ENCODE results near the gene NT5C3A.

The NT5C3A gene

DNA sequence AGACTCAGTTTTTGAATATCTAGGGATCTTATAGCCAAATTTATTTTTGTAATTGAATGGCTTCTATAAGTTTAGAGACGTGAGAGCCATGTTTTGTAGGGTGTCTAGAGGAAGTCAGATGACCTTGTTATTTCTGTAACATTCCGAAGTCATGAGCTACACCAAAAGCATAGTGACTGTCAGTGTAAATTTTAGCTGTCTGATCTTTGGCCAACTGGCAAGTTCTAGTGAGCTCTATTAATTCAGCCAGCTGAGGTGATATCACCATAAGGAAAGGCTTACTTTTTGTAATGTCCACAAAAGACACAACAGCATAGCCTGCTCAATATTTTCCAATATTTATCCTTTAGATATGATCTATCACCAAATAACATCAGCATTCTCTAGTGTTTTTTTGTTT lies 9.9 kb upstream of the NT5C3A start:
- Mint-ChIP-seq H3K36me3 (ENCODE audit: low read depth) (no peaks in the 10 kb centered on the region), H3K27ac (no peak overlapping the region), H3K4me3 (no peak overlapping the region), H3K4me1 (no peaks in the 10 kb centered on the region), H3K27me3 (ENCODE audit: low read depth, poor library complexity) (peaks cover 6% of the 10 kb centered on the region), H3K9me3 (peaks cover 45% of the 10 kb centered on the region)
- TF ChIP-seq, protein P1, sequence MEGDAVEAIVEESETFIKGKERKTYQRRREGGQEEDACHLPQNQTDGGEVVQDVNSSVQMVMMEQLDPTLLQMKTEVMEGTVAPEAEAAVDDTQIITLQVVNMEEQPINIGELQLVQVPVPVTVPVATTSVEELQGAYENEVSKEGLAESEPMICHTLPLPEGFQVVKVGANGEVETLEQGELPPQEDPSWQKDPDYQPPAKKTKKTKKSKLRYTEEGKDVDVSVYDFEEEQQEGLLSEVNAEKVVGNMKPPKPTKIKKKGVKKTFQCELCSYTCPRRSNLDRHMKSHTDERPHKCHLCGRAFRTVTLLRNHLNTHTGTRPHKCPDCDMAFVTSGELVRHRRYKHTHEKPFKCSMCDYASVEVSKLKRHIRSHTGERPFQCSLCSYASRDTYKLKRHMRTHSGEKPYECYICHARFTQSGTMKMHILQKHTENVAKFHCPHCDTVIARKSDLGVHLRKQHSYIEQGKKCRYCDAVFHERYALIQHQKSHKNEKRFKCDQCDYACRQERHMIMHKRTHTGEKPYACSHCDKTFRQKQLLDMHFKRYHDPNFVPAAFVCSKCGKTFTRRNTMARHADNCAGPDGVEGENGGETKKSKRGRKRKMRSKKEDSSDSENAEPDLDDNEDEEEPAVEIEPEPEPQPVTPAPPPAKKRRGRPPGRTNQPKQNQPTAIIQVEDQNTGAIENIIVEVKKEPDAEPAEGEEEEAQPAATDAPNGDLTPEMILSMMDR (IDR thresholded peaks at IDR 0.05) = no peak
- DNase-seq = no peak

GRCh38 chr7:33070831-33071230 lies 8.3 kb upstream of the NT5C3A start:
- H3K9me3 Mint-ChIP-seq = peaks cover 57% of the 10 kb centered on the region
- H3K4me1 Mint-ChIP-seq = no peaks in the 10 kb centered on the region
- H3K36me3 Mint-ChIP-seq (ENCODE audit: low read depth) = peaks cover 8% of the 10 kb centered on the region
- DNase-seq = no peak
- no peak overlapping the region for H3K4me3 Mint-ChIP-seq
- peaks cover 3% of the 10 kb centered on the region for H3K27me3 Mint-ChIP-seq (ENCODE audit: low read depth, poor library complexity)
- TF ChIP-seq, protein P1 (IDR thresholded peaks at IDR 0.05) = no peak
- H3K27ac Mint-ChIP-seq = no peak overlapping the region

GRCh38 chr7:33070277-33070676 lies 7.7 kb upstream of the NT5C3A start:
- DNase-seq = no peak
- peaks cover 13% of the 10 kb centered on the region for H3K36me3 Mint-ChIP-seq (ENCODE audit: low read depth)
- H3K4me1 Mint-ChIP-seq = no peaks in the 10 kb centered on the region
- peaks cover 3% of the 10 kb centered on the region for H3K27me3 Mint-ChIP-seq (ENCODE audit: low read depth, poor library complexity)
- no peak overlapping the region for H3K4me3 Mint-ChIP-seq
- peaks cover 63% of the 10 kb centered on the region for H3K9me3 Mint-ChIP-seq
- TF ChIP-seq, protein P1 (IDR thresholded peaks at IDR 0.05) = no peak
- H3K27ac Mint-ChIP-seq = no peak overlapping the region

DNA sequence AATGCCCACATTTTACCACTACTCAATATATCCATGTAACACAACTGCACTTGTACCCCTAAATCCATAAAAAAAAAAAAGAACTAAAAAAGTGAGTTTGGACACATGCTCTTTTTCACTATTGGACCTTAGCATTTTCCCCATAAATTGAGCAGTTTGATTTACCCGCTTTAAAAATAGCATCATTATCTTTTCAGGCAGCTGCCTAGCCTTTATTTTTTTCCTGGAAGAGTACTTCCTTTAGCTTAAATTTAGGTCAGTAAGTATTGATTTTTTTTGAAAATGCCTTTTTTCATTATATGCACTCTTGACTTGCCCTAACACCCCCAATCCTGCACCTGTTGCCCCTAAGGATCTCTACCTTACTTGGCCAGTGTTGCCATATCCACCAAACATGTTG lies 5.3 kb upstream of the NT5C3A start:
- H3K36me3 Mint-ChIP-seq (ENCODE audit: low read depth) = peaks cover 30% of the 10 kb centered on the region
- H3K27ac Mint-ChIP-seq = no peak overlapping the region
- no peak for DNase-seq
- TF ChIP-seq, protein P1 (IDR thresholded peaks at IDR 0.05) = no peak
- H3K9me3 Mint-ChIP-seq = peaks cover 83% of the 10 kb centered on the region
- H3K4me1 Mint-ChIP-seq = peaks cover 10% of the 10 kb centered on the region
- no peak overlapping the region for H3K4me3 Mint-ChIP-seq
- H3K27me3 Mint-ChIP-seq (ENCODE audit: low read depth, poor library complexity) = peaks cover 7% of the 10 kb centered on the region

GRCh38 chr7:33066771-33067170 lies 4.2 kb upstream of the NT5C3A start:
- TF ChIP-seq, protein P1 (IDR thresholded peaks at IDR 0.05) = no peak
- DNase-seq = no peak
- Mint-ChIP-seq H3K36me3 (ENCODE audit: low read depth) (peaks cover 30% of the 10 kb centered on the region), H3K4me3 (no peak overlapping the region), H3K9me3 (peaks cover 77% of the 10 kb centered on the region), H3K27ac (no peak overlapping the region), H3K4me1 (peaks cover 14% of the 10 kb centered on the region), H3K27me3 (ENCODE audit: low read depth, poor library complexity) (peaks cover 7% of the 10 kb centered on the region)

DNA sequence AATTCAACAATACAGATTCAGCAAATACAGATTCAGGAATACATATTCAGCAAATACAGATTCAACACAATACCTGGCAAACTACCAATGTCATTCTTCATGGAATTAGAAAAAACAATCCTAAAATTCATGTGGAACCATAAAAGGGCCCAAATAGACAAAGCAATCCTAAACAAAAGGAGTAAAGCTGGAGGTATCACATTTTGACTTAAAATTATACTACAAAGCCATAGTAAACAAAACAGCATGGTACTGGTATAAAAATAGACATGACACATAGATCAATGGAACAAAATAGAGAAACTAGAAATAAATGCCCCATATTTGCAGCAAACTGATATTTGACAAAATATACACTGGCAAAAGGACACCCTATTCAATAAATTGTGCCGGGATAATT lies 3.4 kb upstream of the NT5C3A start:
- peaks cover 7% of the 10 kb centered on the region for H3K27me3 Mint-ChIP-seq (ENCODE audit: low read depth, poor library complexity)
- H3K27ac Mint-ChIP-seq = no peak overlapping the region
- peaks cover 30% of the 10 kb centered on the region for H3K36me3 Mint-ChIP-seq (ENCODE audit: low read depth)
- peaks cover 21% of the 10 kb centered on the region for H3K4me1 Mint-ChIP-seq
- TF ChIP-seq, protein P1 (IDR thresholded peaks at IDR 0.05) = no peak
- H3K9me3 Mint-ChIP-seq = peaks cover 69% of the 10 kb centered on the region
- DNase-seq = no peak
- no peak overlapping the region for H3K4me3 Mint-ChIP-seq

Measured in nephron progenitor cell (in vitro differentiated cells).